GM21717 (cell line): ENCODE data around the gene ZNF536.
"Not testable (repeated sequence)": the region's sequence is repeated elsewhere in the genome, so short reads cannot be mapped to it uniquely, and the experiment has no call there.

ENCODE experiments used
- ATAC-seq: cut with Tn5 transposase; IDR thresholded peaks from one replicate; pipeline ENCODE4 v1.9.1; 2021; ENCODE audit warnings: mild to moderate bottlenecking, moderate library complexity; ENCODE audit not compliant: unreplicated experiment

ZNF536 gene

DNA sequence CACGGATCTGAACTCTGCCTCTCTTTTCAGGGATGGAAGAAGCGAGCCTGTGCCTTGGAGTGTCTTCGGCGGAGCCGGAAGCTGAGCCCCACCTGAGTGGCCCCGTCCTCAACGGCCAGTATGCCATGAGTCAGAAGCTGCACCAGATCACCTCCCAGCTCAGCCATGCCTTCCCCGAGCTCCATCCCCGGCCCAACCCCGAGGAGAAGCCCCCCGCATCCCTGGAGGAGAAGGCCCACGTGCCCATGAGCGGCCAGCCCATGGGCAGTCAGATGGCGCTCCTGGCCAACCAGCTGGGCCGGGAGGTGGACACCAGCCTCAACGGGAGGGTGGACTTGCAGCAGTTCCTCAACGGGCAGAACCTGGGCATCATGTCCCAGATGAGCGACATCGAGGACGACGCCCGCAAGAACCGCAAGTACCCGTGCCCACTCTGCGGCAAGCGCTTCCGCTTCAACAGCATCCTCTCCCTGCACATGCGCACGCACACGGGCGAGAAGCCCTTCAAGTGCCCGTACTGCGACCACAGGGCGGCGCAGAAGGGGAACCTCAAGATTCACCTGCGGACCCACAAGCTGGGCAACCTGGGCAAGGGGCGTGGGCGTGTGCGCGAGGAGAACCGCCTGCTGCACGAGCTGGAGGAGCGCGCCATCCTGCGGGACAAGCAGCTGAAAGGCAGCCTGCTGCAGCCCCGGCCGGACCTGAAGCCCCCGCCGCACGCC, 71.5 kb downstream of the ZNF536 start:
- no peak for ATAC-seq

- ATAC-seq, result no peak
Measured at GRCh38 chr19:30444253-30444671, 72.1 kb downstream of the ZNF536 start.

DNA sequence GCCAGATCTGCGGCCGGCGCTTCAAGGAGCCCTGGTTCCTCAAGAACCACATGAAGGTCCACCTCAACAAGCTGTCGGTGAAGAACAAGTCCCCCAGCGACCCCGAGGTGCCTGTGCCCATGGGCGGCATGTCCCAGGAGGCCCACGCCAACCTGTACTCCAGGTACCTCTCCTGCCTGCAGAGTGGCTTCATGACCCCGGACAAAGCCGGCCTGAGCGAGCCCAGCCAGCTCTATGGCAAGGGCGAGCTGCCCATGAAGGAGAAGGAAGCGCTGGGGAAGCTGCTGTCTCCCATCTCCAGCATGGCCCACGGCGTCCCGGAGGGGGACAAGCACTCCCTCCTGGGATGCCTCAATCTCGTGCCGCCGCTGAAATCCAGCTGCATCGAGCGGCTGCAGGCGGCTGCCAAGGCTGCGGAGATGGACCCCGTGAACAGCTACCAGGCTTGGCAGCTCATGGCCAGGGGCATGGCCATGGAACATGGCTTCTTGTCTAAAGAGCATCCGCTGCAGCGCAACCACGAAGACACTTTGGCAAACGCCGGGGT, 72.6 kb downstream of the ZNF536 start:
- no peak for ATAC-seq

GRCh38 chr19:30445385-30445784, 73.2 kb downstream of the ZNF536 start:
- ATAC-seq, result no peak

DNA sequence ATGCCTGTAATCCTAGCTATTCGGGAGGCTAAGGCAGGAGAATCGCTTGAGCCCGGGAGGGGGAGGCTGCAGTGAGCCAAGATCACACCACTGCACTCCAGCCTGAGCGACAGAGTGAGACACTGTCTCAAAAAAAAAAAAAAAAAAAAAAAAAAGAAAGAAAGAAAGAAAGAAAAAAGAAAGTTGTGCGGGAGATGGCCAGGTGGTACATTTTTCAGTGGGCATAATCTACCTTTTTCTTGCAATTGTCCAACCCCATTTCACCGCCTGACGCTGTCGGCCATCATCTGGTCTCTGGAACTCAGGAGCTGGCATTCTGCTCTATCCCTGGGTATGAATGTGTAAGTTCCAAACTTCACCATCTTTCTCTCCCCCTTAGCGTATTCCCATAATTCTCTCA, 73.9 kb downstream of the ZNF536 start:
- not testable (repeated sequence) for ATAC-seq

- ATAC-seq, result no peak
Measured at GRCh38 chr19:30446850-30447552, 74.8 kb downstream of the ZNF536 start.

GRCh38 chr19:30447553-30447870, 75.3 kb downstream of the ZNF536 start:
- no peak for ATAC-seq

DNA sequence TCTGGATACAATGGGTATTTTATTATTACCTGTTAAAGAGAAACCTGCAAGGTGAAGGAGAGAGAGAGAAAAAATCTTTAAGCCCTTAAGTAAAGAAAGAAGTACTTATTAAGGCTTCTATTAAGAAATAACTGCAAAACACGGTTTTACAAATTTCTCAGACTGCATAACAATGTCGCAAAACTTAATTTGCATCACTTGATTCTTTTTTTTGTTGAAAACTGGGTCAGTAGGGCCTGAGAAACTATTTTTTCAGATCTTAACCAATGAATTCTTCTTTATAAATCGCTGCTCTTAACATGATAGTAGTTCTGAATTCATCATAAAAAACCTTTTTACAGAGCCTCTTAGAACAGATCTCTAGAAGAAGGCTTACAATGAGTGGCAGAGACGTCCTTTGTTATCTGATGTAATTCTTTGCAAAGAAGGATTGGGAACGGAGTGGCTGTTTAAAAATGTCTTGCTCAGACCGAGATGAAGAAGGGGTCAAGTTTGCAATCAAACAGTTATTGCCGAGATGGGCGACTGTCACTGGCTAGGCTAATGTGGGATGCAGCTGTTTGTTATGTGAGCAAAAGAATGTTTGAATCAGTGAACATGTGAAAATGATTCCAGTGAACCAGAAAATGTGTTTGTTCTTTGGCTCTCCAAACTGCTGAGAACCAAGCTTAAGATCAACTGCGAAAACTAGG, 76.3 kb downstream of the ZNF536 start:
- ATAC-seq, result no peak

- ATAC-seq, result no peak
Measured at GRCh38 chr19:30449078-30449590, 77.0 kb downstream of the ZNF536 start.

DNA sequence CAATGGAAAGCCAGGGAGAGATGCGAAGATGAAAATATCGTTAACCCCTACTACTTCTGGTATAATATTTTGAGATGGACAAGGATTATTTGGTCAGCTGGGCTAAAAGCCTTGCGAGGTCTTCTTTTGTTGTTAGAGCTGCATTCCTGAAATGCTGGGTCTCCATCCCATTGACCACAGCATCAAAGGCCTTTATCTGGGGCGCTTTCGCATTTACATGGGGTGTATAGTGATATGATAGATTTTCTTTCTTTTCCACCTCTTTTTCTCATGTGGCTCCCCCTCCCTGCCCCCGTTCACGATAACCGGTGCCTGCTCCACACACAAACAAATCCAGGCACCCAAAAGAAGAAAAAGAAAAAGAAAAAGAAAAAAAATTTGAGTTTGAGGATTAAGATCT, 77.5 kb downstream of the ZNF536 start:
- ATAC-seq, result no peak

- ATAC-seq, result no peak
Measured at GRCh38 chr19:30450100-30450499, 77.9 kb downstream of the ZNF536 start.

DNA sequence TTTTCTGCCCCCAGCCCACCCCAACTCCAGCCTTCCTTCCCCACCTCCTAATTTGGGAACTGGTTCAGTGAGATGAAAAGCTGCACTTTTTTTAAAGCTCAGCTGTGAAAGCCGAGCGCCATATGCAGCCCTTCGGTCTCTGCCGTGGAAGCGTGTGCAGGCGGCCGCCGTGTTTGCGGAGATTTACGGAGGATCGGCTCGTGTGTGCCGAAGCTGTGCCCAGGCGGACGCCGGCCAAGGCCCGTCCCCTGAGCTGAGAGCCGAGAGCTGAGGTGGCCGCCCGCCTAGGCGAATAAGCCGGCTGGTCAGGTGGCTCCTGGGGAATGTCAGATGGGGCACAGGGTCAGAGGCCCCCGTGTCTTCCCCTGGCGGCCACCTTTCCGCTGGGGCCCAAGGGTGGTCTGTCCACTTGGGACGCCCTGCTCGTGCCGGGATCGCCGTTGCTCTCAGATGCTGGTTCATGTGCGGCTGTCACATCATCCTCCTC, 78.7 kb downstream of the ZNF536 start:
- no peak for ATAC-seq

- ATAC-seq, result no peak
Measured at GRCh38 chr19:30452931-30453330, 80.7 kb downstream of the ZNF536 start.

GRCh38 chr19:30453743-30454142, 81.6 kb downstream of the ZNF536 start:
- no peak for ATAC-seq

GRCh38 chr19:30455881-30456280, 83.7 kb downstream of the ZNF536 start:
- no peak for ATAC-seq

DNA sequence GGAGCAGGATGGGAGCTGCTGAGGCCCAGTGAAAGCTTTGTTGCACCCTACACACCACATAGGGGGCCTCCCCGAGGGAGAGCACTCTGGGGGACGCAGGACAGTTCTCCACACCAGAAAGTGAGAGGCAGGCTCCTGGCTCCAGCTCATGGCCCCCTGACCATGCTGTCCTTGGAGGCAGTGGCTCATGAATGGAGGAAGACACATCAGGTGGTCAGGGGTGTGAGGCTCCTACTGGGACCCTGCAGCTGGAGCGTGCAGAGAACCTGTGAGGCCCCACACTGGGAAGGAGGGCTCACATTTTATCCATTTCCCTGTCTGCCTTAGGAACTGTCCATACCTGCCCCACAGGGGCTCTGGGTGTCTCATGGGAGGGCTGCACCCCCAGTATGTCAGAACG, 85.3 kb downstream of the ZNF536 start:
- no peak for ATAC-seq

- no peak for ATAC-seq
Measured at GRCh38 chr19:30459859-30460258, 87.7 kb downstream of the ZNF536 start.

GRCh38 chr19:30464162-30464561, 92.0 kb downstream of the ZNF536 start:
- no peak for ATAC-seq

- ATAC-seq, result not testable (repeated sequence)
Measured at GRCh38 chr19:30466598-30466997, 94.4 kb downstream of the ZNF536 start.

- ATAC-seq, result no peak
Measured at GRCh38 chr19:30467239-30467638, 95.1 kb downstream of the ZNF536 start.

GRCh38 chr19:30469774-30470173, 97.6 kb downstream of the ZNF536 start:
- no peak for ATAC-seq
